HG03064 (cell line): ENCODE results near the gene ADAMTSL3.

Experiments
- ATAC-seq: cut with Tn5 transposase; IDR thresholded peaks from one replicate; pipeline ENCODE4 v1.9.1; 2021; ENCODE audit warnings: low read depth; ENCODE audit not compliant: unreplicated experiment

ADAMTSL3 gene

DNA sequence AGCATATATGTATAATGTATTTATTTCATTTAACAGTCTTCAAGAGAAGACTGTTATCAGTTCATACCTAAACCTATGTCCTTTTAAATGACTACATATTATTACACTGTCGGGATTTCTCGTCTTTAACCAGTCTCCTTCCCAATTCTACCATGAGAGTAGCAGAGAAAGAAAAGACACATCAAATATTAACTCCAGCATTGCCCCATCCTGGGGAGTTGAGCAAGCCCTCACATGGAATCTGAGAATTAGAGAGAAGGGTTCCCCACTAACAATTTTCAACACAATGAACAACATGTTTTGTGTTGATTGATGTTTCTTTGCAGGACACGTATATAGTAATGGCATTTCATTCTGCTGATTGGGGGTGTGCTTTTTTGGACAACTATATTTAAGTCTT, 257.4 kb downstream of the ADAMTSL3 start:
- no peak for ATAC-seq

- no peak for ATAC-seq
Observed at GRCh38 chr15:83912343-83912742, 258.4 kb downstream of the ADAMTSL3 start.

DNA sequence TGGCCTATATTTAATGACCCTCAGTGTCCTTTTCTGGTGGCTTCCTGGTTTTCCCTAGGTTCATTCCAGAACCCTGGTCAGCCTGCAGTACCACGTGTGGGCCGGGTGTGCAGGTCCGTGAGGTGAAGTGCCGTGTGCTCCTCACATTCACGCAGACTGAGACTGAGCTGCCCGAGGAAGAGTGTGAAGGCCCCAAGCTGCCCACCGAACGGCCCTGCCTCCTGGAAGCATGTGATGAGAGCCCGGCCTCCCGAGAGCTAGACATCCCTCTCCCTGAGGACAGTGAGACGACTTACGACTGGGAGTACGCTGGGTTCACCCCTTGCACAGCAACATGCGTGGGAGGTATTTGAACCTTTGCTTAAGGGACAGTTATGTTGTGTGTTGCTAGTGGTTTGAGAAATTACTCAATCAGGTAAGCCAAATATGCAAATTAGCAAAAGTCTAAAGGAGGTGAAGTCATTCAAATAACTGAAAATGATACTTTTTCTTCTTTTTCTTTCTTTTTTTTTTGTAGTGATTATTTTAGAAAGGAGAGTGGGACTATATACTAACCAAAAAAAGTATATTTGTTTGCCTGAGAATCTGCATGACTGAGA, 259.2 kb downstream of the ADAMTSL3 start:
- ATAC-seq: no peak

GRCh38 chr15:83914906-83915305, 261.0 kb downstream of the ADAMTSL3 start:
- no peak for ATAC-seq

DNA sequence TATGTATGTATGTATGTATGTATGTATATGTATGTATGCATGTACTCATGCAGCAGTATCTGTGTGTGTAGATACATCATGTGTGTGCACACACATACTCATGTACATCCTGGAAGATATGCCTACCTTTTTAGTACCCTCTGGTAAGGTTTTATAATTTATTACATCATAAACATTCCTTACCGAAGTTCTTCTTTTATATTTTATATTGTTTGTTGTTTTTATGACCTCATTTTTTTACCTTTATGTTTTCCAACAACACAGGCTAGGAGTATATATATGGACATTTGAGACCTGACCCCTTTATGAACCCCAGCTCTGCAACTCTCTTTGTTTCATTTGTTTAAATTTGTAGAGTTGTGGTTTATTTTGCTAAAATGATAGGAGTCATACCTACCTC, 263.5 kb downstream of the ADAMTSL3 start:
- ATAC-seq: no peak

- no peak for ATAC-seq
Observed at GRCh38 chr15:83918011-83918410, 264.1 kb downstream of the ADAMTSL3 start.

DNA sequence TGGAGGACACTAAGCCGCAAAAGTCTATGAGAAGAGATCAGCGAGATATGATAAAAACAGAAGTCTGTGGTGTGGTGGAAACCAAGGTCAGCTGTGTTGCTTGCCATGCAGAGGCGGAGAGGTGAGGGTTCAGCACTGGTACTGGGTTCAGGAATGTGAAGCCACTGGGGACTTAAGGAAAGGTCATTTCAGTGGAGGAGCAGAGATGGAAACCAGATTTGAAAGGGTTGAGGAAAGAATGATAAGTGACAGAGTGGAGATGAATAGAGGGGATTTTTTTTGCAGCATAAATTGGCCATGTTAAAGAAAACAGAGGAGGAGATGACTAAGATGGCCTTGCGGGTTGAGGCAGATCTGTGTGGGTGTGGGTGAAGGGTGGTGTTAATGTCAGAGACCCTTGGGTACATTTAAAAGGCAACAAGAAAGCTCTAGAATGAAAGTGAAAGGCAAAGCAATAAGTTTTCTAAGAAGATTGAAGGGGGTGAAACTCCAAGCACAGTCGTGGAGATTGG, 265.5 kb downstream of the ADAMTSL3 start:
- ATAC-seq: peak; percentile 54

GRCh38 chr15:83919978-83920510, 266.1 kb downstream of the ADAMTSL3 start:
- ATAC-seq: no peak

GRCh38 chr15:83922649-83923294, 268.8 kb downstream of the ADAMTSL3 start:
- ATAC-seq: no peak

DNA sequence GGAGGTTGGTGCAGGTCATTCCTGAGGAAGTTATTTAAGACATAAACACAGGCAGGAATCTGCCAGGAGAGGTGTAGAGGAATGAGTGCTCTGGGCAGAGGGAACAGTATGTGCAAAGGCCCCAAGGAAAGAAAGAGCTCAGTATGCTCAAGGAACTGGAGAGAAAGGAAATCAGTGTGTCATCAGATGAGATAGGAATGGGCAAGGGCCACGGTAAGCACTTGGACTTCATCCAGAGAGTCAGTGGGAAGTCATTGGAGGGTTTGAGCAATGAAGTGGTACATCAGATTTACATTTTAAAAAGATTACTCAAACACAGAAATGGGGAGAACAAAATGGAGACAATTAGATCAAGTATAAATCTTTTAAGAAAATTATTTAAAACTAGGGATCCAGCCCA, 272.2 kb downstream of the ADAMTSL3 start:
- ATAC-seq: no peak

DNA sequence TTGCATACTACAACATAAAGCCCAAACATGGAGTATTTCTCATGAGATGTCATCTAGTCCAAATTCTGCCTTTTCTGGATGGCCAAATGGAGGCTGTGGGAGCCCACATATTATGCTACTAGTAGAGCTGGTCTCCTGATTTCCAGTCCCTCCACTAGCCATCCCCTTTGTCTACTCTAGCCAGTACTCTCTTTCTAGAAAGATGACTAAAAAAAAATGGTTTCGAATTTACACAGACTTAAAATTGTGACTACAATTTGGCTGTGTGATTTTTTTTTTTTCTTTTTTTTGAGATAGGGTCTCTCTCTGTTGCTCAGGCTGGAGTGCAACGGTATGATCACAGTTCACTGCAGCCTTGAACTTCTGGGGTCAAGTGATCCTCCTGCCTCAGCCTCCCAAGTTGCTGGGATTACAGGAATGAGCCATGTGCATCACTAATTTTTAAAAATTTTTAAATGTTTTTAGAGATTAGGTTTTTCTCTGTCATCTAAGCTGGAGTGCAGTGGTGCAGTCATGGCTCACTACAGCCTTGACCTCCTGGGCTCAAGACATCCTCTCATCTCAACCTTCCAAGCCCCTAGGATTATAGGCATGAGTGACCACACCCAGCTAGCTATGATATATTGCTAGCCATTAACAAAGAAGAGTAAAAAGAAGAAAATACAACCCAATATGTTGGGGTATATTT, 273.9 kb downstream of the ADAMTSL3 start:
- peak; percentile 47 for ATAC-seq

GRCh38 chr15:83928392-83928734, 274.4 kb downstream of the ADAMTSL3 start:
- peak; percentile 86 for ATAC-seq

DNA sequence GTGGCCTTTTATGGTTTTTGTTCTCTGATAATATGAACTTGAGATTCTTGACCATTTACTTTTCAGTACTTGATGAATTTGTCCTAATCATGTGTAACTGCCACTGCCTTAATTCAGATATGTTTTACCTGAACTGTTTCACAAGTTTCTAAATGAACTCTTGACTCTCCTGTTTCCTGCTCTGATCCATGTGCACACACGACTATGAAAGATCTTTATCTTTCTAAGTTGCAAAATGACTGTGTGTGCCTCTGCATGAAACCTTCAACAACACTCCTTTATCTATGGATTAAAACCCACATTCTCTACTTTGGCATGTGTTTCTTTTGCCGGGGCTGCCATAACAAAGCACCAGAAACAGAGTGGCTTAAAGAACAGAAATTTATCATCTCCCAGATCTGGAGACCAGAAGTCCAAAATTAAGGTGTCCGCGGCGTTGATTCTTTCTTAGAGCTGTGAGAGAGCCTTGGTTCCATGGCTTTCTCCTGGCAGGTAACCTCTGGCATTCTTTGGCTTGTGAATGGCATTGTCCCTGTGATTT, 275.0 kb downstream of the ADAMTSL3 start:
- ATAC-seq: peak; percentile 47

- ATAC-seq: no peak
Observed at GRCh38 chr15:83929619-83930018, 275.7 kb downstream of the ADAMTSL3 start.

DNA sequence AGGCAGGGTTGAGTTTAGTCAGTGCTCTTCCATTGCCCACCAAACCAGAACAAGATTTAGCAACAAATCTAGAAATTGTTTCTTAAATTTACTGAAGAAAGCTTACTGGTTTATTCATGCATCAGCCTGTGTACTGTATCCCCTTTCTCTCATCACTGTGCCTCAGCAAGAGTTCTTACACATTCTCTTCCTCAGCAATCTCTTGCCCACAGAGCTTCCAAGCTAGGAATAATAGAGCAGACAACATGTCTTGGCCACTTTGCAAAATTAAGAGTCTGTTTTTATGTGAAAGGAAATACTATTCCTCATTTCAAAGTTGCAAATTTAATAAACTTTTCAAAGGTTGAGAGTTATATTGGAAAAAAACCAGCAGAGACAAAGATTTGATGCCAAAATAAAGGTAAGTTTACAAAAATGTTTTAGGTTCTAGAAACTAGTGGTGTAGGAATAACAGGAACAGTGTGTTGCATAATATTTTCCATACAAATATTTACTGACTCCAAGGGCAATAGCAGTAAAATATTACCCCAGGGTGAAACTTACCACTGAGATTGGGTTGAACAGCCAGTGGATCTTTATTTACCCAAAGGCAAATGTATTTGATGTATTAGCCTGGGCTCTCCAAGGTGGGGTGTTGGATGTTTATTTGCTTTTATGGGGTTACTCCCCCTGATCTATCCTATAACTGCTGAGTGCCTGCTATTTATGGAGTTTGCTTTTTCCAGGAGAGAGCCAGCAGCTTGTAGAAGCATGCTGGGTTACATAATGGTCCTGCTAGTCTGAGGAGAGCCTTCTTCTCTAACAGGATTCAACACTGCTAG, 276.7 kb downstream of the ADAMTSL3 start:
- ATAC-seq: no peak

DNA sequence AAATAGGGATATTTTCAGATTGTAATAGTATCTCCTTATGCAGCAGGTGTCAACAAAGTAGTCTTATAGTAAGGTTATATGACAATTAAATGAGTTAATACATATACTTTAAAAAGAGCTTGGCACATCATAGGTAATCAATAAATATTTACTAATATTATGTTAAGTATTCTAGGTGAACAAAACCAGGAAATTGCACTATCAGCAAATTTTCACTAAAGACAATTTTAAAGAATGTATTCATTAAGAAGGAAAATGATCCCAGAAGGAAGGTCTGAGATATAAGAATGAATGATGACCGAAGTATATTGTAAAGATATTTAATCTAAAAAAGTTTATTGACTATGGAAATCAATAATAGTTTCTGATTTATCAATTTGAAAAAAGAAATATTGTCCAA, 281.9 kb downstream of the ADAMTSL3 start:
- no peak for ATAC-seq

- ATAC-seq: no peak
Observed at GRCh38 chr15:83940136-83940535, 286.2 kb downstream of the ADAMTSL3 start.

GRCh38 chr15:83943043-83943442, 289.1 kb downstream of the ADAMTSL3 start:
- no peak for ATAC-seq

DNA sequence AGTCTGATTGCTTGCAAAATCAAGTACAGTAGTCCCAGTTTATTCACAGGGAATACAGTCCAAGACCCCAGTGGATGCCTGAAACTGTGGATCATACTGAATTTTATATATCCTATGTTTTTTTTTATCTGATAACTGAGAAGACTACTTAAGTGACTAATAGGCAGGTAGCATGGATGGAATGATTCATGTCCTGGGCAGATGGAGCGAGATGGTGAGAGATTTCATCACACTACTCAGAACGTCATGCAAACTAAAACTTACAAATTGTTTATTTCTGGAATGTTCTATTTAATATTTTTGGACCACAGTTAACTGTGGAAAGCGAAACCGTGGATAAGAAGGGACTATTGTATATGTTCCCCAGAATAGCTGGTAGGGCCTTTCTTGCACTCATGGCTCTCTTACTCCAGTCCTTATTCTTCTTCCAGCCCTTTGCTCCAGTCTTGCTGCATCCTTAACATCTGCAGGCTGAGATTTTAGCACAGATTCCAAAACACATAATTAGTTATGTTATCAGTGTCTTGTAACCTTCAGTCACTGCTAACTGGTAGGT, 290.0 kb downstream of the ADAMTSL3 start:
- no peak for ATAC-seq

GRCh38 chr15:83947156-83947555, 293.2 kb downstream of the ADAMTSL3 start:
- no peak for ATAC-seq
